ENCODE measurements around the gene WARS2. TPM values are rescaled to one million over a fixed set of nuclear protein-coding genes. Genes with fewer than 3 reads are reported as not detected.

The WARS2 gene
- total and polyA plus RNA-seq, 3 donors from 2014 or later, result 16.8 to 28.2 (median 20.2) TPM

DNA sequence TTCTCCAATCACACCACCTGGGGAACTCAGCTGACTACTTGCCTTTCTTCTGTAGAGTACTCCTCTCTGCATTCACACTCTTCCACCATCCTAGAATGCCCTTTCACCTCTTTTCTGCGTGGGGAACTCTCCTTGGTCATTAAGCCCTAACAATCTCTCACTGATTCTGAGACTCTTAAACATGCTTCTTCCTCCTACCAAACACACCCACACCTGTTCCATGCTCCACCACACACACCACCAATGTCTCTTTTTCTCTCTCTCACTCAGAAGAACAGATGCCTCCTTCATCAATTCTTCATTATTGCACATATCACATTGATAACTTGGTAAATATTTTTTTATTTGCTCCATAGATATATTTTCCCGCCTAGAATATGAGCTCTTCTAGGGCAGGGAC lies 53.6 kb downstream of the WARS2 start:
- no peak for TF ChIP-seq POLR2A (IDR thresholded peaks at IDR 0.05)
- TF ChIP-seq, protein P1, sequence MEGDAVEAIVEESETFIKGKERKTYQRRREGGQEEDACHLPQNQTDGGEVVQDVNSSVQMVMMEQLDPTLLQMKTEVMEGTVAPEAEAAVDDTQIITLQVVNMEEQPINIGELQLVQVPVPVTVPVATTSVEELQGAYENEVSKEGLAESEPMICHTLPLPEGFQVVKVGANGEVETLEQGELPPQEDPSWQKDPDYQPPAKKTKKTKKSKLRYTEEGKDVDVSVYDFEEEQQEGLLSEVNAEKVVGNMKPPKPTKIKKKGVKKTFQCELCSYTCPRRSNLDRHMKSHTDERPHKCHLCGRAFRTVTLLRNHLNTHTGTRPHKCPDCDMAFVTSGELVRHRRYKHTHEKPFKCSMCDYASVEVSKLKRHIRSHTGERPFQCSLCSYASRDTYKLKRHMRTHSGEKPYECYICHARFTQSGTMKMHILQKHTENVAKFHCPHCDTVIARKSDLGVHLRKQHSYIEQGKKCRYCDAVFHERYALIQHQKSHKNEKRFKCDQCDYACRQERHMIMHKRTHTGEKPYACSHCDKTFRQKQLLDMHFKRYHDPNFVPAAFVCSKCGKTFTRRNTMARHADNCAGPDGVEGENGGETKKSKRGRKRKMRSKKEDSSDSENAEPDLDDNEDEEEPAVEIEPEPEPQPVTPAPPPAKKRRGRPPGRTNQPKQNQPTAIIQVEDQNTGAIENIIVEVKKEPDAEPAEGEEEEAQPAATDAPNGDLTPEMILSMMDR (IDR thresholded peaks at IDR 0.05), result no peak
- DNase-seq, result no peak
- WGBS, 2 donors, result 88 to 92% methylated on average over 2 of the region's 2 CpGs
- intact Hi-C loops (cut with DNase I; ENCODE audit: low total_unique reads), result no loop called here
- Histone ChIP-seq H3K4me1 (no peaks in the 10 kb centered on the region), H3K9me3 (no peaks in the 10 kb centered on the region), H3K4me3 (no peak overlapping the region), H3K27ac (no peak overlapping the region), H3K36me3 (ENCODE audit: low read depth, missing control alignments) (no peaks in the 10 kb centered on the region), H3K27me3 (no peaks in the 10 kb centered on the region)

DNA sequence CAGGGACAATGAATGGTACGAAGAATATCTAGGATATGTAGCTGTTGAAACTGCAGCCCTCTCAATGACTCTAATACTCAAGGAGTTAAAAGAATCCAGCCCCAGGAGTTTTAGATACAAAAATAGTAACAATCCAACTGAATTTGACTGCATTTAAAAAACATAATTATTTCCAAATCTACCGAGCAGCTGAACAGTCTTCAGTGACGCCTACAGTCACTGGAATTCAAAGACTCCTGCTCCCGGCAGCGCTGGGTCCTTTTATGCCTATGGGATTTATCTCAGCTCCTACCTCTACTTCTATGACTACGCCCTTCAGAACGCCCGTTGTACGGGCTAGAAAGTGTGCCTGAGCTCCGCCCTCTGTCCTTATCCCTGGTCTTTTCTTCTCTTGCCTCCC lies 55.7 kb downstream of the WARS2 start:
- no peaks in the 10 kb centered on the region for H3K36me3 ChIP-seq (ENCODE audit: low read depth, missing control alignments)
- no peak overlapping the region for H3K27ac ChIP-seq
- DNase-seq, result no peak
- intact Hi-C loops (cut with DNase I; ENCODE audit: low total_unique reads), result no loop called here
- H3K27me3 ChIP-seq, result no peaks in the 10 kb centered on the region
- 60 to 84% methylated on average over 10 of the region's 10 CpGs for WGBS, 2 donors
- H3K4me1 ChIP-seq, result no peaks in the 10 kb centered on the region
- H3K9me3 ChIP-seq, result no peaks in the 10 kb centered on the region
- TF ChIP-seq POLR2A (IDR thresholded peaks at IDR 0.05), result no peak
- TF ChIP-seq, protein P1 (IDR thresholded peaks at IDR 0.05), result no peak
- no peak overlapping the region for H3K4me3 ChIP-seq

DNA sequence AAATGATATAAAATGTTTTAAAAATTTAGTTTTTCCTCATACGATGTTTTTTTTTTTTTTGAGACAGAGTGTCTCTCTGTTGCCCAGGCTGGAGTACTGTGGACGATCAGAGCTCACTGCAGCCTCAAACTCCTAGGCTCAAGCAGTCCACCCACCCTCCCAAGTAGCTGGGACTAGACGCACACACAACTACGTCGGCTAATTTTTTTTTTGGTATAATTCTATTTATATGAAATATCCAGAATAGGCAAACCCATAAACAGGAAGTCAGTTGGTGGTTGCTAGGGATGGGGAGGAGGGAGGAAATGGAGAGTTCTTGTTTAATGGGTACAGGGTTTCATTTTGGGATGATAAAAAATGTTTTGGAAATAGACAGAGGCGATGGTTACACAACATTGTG lies 56.5 kb downstream of the WARS2 start:
- no peak for DNase-seq
- no peaks in the 10 kb centered on the region for H3K4me1 ChIP-seq
- TF ChIP-seq POLR2A (IDR thresholded peaks at IDR 0.05), result no peak
- TF ChIP-seq, protein P1 (IDR thresholded peaks at IDR 0.05), result no peak
- no peaks in the 10 kb centered on the region for H3K9me3 ChIP-seq
- no peaks in the 10 kb centered on the region for H3K36me3 ChIP-seq (ENCODE audit: low read depth, missing control alignments)
- 66 to 91% methylated on average over 6 of the region's 6 CpGs for WGBS, 2 donors
- intact Hi-C loops (cut with DNase I; ENCODE audit: low total_unique reads), result no loop called here
- no peaks in the 10 kb centered on the region for H3K27me3 ChIP-seq
- no peak overlapping the region for H3K27ac ChIP-seq
- no peak overlapping the region for H3K4me3 ChIP-seq

- Histone ChIP-seq H3K27me3 (no peaks in the 10 kb centered on the region), H3K27ac (no peak overlapping the region), H3K4me1 (no peaks in the 10 kb centered on the region), H3K9me3 (no peaks in the 10 kb centered on the region), H3K36me3 (ENCODE audit: low read depth, missing control alignments) (no peaks in the 10 kb centered on the region), H3K4me3 (no peak overlapping the region)
- no peak for DNase-seq
- TF ChIP-seq, protein P1 (IDR thresholded peaks at IDR 0.05), result no peak
- TF ChIP-seq POLR2A (IDR thresholded peaks at IDR 0.05), result no peak
- intact Hi-C loops (cut with DNase I; ENCODE audit: low total_unique reads), result no loop called here
- 93% methylated on average over 1 of the region's 1 CpG for WGBS, 2 donors
Measured at GRCh38 chr1:119083479-119083878, 57.0 kb downstream of the WARS2 start.

DNA sequence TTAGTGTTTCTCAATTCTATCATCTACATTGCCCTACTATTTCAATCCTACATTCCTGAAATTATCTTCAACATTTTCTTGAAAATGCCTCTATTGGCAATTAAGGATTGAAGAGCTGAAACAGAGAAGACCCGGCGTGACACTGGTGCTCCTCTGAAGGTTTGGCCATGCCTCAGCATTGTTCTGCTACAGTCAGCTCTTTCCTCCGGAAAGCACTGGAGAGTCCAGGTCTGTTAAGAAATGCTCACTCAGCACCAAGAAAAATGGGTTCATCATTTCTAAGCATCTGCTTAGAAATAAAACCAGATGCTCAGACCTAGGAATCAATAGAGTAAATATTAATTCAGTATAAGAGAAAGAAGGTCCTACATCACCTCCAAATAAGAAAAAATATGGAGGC lies 58.8 kb downstream of the WARS2 start:
- DNase-seq, result no peak
- Histone ChIP-seq H3K4me1 (no peaks in the 10 kb centered on the region), H3K36me3 (ENCODE audit: low read depth, missing control alignments) (no peaks in the 10 kb centered on the region), H3K27me3 (no peaks in the 10 kb centered on the region), H3K27ac (no peak overlapping the region), H3K9me3 (no peaks in the 10 kb centered on the region), H3K4me3 (no peak overlapping the region)
- 81 to 91% methylated on average over 3 of the region's 3 CpGs for WGBS, 2 donors
- TF ChIP-seq, protein P1 (IDR thresholded peaks at IDR 0.05), result no peak
- no peak for TF ChIP-seq POLR2A (IDR thresholded peaks at IDR 0.05)
- intact Hi-C loops (cut with DNase I; ENCODE audit: low total_unique reads), result no loop called here

All from testis (tissue), 3 donors.